ENCODE measurements around the gene USP1. TPM values are rescaled to one million over a fixed set of nuclear protein-coding genes. Genes with fewer than 3 reads are reported as not detected.

USP1 gene
- total RNA-seq, 4 donors from 2014 or later, result 25.8 to 38.3 (median 30.7) TPM

DNA sequence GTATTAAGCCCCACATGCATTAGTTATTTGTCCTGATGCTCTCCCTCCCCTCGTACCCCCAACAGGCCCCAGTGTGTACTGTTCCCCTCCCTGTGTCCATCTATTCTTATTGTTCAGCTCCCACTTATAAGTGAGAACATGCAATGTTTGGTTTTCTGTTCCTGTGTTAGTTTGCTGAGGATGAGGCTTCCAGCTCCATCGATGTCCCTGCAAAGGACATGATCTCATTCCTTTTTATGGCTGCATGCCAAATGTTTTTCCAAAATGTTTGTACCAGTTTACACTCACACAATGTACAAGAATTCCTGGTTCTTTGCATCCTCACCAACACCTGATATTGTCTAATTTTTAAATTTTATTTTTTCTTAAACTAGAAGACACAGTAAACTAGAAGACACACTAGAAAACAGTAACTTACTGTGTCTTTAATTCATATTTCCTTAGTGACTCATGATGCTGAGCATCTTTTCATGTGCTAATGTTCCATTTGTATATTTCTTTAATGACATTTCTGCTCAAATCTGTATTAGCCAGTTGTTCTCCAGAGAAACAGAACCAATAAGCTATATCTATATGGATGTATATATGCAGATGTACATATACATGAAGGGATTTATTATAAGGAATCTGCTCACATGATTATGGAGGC lies 19.4 kb upstream of the USP1 start:
- Histone ChIP-seq H3K4me3 (no peak overlapping the region), H3K27me3 (no peaks in the 10 kb centered on the region), H3K4me1 (no peaks in the 10 kb centered on the region), H3K36me3 (no peaks in the 10 kb centered on the region), H3K27ac (no peak overlapping the region), H3K9me3 (no peaks in the 10 kb centered on the region)
- DNase-seq (ENCODE audit: low spot score in 2 of 2), result no peak
- WGBS, 2 donors, result 25 to 30% methylated on average over 2 of the region's 2 CpGs
- TF ChIP-seq, protein P1, sequence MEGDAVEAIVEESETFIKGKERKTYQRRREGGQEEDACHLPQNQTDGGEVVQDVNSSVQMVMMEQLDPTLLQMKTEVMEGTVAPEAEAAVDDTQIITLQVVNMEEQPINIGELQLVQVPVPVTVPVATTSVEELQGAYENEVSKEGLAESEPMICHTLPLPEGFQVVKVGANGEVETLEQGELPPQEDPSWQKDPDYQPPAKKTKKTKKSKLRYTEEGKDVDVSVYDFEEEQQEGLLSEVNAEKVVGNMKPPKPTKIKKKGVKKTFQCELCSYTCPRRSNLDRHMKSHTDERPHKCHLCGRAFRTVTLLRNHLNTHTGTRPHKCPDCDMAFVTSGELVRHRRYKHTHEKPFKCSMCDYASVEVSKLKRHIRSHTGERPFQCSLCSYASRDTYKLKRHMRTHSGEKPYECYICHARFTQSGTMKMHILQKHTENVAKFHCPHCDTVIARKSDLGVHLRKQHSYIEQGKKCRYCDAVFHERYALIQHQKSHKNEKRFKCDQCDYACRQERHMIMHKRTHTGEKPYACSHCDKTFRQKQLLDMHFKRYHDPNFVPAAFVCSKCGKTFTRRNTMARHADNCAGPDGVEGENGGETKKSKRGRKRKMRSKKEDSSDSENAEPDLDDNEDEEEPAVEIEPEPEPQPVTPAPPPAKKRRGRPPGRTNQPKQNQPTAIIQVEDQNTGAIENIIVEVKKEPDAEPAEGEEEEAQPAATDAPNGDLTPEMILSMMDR (IDR thresholded peaks at IDR 0.05), result no peak
- TF ChIP-seq POLR2A (IDR thresholded peaks at IDR 0.05), result no peak
- TF ChIP-seq EP300 (IDR thresholded peaks at IDR 0.05), result no peak

DNA sequence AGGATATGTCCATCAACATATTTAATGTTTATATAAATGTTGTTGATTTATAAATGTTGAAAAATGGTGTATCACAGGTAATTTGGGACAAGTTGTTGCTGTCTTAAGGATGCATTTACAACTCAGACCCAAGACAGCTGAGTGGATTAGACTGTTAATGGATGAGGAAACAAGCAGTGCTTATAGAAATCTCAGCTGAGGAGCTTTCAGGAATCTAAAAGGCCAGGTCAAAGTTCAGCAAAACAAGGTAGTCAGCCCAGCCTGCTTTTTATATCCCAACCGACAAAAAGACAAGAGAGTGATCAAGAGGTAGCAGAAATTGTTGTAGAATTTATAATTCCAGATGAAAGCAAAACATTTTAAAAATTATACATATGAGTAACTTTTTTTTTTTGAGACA lies 16.6 kb upstream of the USP1 start:
- no peak for DNase-seq (ENCODE audit: low spot score in 2 of 2)
- no peak overlapping the region for H3K27ac ChIP-seq
- no peaks in the 10 kb centered on the region for H3K27me3 ChIP-seq
- H3K36me3 ChIP-seq, result no peaks in the 10 kb centered on the region
- no peaks in the 10 kb centered on the region for H3K9me3 ChIP-seq
- WGBS, 2 donors, result 52 to 63% methylated on average over 1 of the region's 1 CpG
- no peak overlapping the region for H3K4me3 ChIP-seq
- peaks cover 0 to 10% (median 0%) of the 10 kb centered on the region in 4 donors for H3K4me1 ChIP-seq
- TF ChIP-seq EP300 (IDR thresholded peaks at IDR 0.05) (no peak), POLR2A (IDR thresholded peaks at IDR 0.05) (no peak)
- TF ChIP-seq, protein P1 (IDR thresholded peaks at IDR 0.05), result no peak

DNA sequence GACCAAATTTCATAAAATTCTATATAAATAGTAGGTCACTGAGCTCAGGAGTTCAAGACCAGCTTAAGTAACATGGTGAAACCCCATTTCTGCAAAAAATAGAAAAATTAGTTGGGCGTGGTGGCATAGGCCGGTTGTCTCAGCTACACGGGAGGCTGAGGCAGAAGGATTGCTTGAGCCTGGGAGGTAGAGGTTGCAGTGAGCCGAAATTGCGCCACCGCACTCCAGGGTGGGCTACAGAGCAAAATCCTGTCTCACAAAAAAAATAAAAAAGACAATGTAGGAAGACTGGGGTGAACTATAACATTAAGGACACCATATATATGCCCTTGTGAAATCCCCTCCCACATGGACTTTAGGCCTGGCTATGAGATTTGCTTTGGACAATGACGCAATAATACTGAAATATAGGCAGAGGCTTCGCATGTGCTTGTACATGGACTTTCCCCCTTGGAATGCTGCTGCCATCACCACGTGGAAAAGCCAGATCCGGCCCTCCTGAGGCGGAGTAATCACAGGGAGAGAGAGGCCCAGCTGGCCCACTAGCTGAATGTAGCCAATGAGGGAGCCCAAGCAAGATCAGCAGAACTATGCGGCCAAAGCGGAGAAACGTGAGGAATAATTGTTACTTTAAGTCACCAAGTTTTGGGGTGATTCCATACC lies 13.1 kb upstream of the USP1 start:
- H3K4me1 ChIP-seq, result peaks cover 0 to 15% (median 0%) of the 10 kb centered on the region in 4 donors
- H3K9me3 ChIP-seq, result no peaks in the 10 kb centered on the region
- H3K36me3 ChIP-seq, result no peaks in the 10 kb centered on the region
- no peak overlapping the region for H3K27ac ChIP-seq
- H3K27me3 ChIP-seq, result no peaks in the 10 kb centered on the region
- WGBS, 2 donors, result 89 to 91% methylated on average over 14 of the region's 14 CpGs
- no peak for DNase-seq (ENCODE audit: low spot score in 2 of 2)
- no peak overlapping the region for H3K4me3 ChIP-seq
- TF ChIP-seq, protein P1 (IDR thresholded peaks at IDR 0.05), result no peak
- no peak for TF ChIP-seq POLR2A (IDR thresholded peaks at IDR 0.05)
- no peak for TF ChIP-seq EP300 (IDR thresholded peaks at IDR 0.05)

DNA sequence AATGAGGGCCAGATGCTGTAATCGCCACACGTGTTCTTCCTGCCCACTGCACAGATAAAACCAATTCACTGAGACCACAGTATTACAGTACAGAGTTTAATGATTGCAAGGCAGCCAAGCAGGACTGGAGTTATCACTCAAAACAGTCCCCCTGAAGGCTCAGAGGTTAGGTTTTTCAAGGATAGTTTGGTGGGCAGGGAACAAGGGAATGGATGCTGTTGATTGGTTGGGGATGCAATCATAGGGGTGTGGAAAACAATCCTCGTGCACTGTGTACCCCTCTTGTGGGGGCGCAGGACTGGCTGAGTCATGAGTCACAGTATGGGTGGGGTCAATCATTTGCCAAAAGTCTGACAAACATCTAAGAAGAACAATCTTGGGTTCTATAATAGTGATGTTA lies 12.4 kb upstream of the USP1 start:
- peaks cover 0 to 15% (median 0%) of the 10 kb centered on the region in 4 donors for H3K4me1 ChIP-seq
- no peaks in the 10 kb centered on the region for H3K36me3 ChIP-seq
- H3K9me3 ChIP-seq, result no peaks in the 10 kb centered on the region
- H3K27ac ChIP-seq, result no peak overlapping the region
- no peak for DNase-seq (ENCODE audit: low spot score in 2 of 2)
- no peak for TF ChIP-seq POLR2A (IDR thresholded peaks at IDR 0.05)
- TF ChIP-seq, protein P1 (IDR thresholded peaks at IDR 0.05), result no peak
- TF ChIP-seq EP300 (IDR thresholded peaks at IDR 0.05), result no peak
- no peaks in the 10 kb centered on the region for H3K27me3 ChIP-seq
- 62 to 63% methylated on average over 4 of the region's 4 CpGs for WGBS, 2 donors
- no peak overlapping the region for H3K4me3 ChIP-seq

DNA sequence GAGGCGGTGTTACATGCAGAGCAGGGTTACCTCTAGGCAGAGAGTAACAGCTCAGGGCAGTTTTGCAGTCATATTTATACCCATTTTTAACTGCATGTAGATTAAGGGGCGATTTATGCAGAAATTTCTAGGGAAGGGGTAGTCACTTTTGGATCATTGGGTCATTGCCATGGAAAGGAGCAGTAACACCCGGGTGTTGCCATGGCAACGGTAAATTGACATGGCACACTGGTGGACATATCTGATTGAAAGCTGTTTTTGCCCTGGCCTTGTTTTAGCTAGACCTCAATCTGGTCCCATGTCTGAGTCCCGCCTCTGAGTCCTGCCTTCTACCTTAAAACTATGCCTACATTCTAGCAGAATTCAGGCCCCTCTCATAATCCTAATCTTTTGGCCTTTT lies 11.8 kb upstream of the USP1 start:
- no peak overlapping the region for H3K27ac ChIP-seq
- H3K4me3 ChIP-seq, result no peak overlapping the region
- WGBS, 2 donors, result 77 to 85% methylated on average over 5 of the region's 5 CpGs
- peaks cover 0 to 15% (median 0%) of the 10 kb centered on the region in 4 donors for H3K4me1 ChIP-seq
- H3K36me3 ChIP-seq, result no peaks in the 10 kb centered on the region
- no peaks in the 10 kb centered on the region for H3K9me3 ChIP-seq
- no peak for DNase-seq (ENCODE audit: low spot score in 2 of 2)
- H3K27me3 ChIP-seq, result no peaks in the 10 kb centered on the region
- TF ChIP-seq EP300 (IDR thresholded peaks at IDR 0.05), result no peak
- TF ChIP-seq, protein P1 (IDR thresholded peaks at IDR 0.05), result no peak
- TF ChIP-seq POLR2A (IDR thresholded peaks at IDR 0.05), result no peak

Measured in tibial nerve (tissue), 4 donors.